NOMO-1 treated with DMSO at 0.1 percent for 48 hours (cell line): ENCODE measurements around the gene LDLRAD4.
"Not testable (repeated sequence)": the region's sequence is repeated elsewhere in the genome, so short reads cannot be mapped to it uniquely, and the experiment has no call there.

Experiments used
- DNase-seq: peaks from one replicate; lab custom pipeline; 2025; ENCODE audit not compliant: unreplicated experiment; lab: John Stamatoyannopoulos, UW

LDLRAD4 gene

DNA sequence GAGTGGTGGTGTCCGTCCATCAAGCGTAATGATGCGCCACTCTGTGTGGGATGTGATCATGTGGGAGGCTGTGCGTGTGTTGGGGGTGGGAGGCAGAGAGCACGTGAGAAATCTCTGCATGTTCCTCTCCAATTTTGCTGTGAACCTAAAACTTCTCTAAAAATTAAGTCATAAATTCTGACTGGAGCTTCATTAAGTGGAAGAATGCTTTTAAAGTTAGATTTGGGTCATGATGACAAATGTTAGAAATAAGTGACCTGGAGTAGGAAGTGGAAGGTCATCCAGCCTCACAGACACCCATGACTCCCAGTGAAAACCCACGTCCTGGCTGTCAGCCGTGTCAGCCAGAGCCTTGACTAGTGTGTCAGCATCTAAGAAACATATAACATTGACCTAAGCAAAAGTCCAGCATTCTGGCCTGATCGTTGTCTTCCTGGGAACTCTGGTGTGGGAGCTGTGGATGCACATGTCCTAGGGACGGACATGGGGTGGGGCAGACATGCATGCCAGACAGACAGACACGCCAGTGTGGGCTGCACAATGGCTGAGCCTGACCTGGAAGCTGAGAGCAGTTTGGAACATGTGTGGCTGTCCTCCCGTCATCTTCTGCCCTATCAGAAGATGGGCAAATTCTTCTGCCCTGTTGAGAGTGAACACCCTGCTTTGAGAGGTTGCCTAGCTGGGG is 262.2 kb downstream of the LDLRAD4 start:
- no peak for DNase-seq

DNA sequence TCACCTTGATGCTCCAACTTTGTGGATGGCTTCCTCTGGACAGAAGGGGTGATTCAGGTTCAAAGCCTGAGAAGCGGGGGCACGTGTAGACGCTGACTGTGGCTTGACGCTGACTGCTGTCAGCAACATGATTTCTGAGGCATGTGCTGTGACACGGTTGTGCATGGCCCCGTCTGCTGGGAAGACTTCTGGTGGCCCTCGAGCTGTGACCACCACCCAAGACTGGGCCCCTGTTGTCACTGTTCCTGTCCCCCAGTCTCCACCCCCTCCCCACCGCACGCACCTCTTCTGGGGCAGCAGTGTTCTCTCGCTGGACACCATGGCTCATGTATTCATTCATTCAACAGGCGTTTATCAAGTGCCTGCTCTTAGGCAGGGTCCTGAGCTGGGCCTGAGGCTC is 262.8 kb downstream of the LDLRAD4 start:
- DNase-seq, result no peak

DNA sequence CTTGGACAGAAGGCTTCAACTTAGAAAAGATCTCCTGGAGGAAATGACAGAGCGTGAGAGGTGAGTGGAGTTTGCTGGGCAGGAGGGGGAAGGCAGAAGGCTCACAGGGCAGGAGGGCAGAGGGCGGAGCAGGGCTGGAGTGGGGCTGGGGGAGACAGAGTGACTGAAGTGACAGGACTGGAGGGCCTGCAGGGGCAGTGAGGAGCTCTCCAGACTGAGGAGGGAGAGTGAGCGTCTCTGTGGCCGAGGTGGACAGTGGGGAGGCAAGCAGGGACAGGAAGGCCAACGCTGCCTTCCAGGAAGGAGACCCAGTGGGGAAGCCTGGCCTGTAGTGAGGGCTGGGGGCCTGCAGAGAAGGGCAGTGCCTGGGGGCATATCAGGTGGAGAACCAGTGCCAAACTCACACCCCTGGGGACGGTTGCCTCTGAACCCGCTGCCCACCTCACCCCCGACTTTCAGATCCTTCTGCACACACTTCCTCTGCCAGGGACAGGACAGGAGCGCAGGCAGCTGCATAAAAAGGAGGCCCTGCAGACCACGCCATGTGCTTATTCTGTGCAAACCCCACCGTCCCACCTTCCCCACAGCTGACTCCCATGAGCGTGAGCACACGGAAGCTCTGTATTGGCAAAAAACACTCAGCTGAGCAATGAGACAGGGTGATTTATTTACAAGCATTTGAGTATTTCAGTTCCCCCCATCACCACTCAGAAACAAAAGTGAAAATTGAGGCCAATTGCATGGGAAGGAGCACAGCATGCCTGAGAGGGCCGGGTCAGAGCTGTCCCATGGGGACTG is 263.5 kb downstream of the LDLRAD4 start:
- DNase-seq, result no peak

DNA sequence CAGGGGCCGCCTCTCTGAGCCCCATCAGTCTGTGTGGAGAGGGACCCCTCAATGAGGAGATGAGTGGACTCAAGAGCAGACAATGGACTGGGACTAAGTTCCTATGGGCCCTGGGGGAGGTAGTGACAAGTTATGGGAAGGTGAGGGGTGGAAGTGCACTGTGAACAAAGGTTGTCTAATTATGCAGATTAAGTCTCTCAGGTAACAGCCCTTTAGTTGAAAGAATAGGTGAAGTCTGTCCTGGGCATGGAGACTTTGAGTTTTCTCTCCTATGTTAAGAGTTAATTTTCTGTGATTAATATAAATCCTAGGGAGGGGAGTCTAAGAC is 264.0 kb downstream of the LDLRAD4 start:
- no peak for DNase-seq

DNA sequence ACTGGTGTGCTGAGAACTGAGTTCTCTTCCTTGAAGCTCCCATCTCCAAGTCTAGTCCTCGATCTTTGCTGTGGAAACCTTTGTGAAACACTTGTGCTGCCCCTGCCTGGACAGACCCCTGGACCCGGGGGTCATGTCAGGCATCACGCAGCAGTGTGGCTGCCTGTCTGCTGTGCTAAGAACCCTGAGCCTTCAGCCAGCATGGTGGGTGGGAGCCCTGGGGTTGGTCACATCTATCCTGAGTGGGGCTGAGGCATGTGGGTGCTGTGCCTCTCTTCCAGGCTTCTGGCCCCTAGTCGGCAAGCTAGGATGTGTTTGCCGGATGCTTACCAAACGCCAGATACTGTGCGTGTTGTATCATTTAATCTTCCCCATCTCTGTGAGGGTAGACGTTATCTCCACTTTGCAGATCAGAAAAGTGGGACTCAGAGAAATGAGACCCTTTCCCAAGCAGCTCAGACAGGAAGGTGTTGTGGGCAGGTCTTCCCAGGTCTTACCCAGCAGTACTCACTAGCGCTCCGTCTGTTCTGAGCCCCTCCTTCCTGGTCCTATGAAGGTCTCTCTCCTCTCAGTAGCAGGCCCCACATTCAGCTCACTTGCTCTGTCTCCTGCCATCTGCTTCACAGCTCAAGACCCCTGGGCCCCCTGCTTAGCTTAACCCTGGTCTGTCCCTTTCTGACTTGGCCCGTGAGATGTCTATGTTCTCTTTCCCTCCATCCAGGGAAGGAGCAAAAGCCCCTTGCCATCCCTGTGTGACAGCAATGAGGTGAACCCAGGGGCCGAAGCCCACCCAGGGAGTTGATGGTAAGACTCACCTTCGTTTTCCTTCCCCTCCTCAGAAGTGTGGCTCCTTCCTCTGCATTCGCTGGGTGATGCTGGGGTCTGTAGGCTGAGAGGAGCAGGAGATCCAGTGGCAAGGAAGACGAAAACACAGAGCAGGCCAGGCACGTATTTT is 265.0 kb downstream of the LDLRAD4 start:
- DNase-seq, result no peak

DNA sequence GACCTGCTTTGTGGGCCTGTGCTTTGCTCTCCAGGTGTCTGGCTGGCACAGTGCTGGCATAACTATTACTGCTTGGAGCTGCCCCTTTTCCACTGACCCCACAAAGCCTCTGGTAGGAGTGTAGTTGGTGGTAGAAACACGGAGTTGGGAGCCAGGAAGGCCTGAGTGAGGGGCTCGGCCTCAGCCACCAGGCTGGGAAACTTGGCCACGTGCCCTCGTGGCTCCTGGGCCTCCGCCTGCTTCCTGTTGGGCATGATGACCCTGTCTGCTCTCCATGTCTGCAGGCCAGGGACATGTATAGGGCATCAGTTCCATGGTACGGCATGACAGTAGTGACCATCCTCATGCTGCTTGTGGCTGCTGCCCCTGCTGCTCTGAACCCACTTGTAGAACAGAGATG is 266.6 kb downstream of the LDLRAD4 start:
- no peak for DNase-seq

DNA sequence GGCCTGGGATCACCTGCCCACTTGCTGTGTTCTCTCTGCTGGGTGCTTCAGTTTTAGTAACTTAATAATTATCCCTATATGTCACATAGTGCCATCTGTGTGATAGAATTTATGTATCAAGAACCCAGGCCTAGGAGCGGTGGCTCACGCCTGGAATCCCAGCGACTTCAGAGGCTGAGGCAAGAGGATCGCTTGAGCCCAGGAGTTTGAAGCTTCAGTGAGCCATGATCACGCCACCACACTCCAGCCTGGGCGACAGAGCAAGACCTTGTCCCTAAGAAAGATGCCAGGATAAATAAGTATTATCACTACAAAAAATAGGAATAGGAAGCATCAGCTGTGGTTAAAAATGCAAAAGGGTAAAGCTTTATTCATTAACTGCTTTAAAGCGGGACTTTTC is 267.0 kb downstream of the LDLRAD4 start:
- DNase-seq, result no peak

DNA sequence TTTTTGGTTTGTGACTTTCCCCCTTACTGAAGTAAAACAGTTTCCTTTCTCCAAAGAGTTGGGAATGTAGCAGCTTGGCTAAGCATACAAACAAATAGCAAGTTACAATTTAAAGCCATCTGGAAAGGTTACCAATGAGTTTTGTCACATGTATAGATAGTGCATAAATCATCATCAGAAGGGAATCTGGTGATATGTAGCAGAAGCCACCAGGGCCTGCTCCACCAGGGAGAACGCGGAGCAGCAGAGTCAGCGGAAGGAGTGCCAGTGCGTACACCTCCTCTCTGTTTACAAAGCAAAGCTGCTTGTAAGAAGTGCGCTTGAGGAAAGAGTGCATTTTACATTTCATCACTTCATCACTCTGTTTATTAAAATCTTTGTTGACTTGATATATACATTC is 267.7 kb downstream of the LDLRAD4 start:
- no peak for DNase-seq

DNA sequence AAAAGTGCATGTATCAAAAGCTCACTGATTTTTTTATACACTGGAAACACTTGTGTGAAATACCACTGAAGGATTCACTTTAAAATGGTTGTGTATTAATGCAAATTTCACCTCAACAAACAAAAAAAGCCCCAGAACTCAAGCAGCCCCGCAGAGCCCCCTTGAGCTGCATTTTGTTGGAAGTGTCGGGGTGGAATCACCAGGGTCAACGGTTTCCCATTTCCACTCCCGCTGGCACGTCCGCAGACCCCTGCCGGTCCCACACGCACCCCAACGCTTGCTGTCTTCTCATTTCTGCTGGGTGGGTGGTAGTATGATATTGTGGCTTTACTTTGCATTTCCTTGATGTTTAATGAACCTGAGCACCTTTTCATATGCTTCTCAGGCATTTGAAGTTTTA is 268.1 kb downstream of the LDLRAD4 start:
- DNase-seq, result no peak

DNA sequence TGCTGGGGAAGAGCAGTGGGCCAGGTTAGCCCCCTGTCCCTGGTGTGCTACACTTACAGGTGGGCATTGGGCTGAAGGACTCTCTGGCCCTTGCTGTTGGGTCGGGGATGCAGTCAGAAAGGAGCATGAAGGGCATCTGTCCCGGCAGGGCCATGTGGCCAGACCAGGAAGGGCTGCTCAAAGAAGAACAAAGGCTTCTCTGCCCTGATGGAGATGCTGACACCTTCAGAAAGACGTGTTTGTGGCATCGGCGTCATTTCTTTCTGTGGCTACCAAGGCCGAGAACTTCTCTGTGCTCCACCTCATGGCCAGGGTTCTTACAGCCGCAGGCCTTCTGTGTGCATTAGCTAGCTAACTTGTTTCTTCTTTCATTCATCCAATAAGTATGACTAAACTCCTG is 268.7 kb downstream of the LDLRAD4 start:
- no peak for DNase-seq

DNA sequence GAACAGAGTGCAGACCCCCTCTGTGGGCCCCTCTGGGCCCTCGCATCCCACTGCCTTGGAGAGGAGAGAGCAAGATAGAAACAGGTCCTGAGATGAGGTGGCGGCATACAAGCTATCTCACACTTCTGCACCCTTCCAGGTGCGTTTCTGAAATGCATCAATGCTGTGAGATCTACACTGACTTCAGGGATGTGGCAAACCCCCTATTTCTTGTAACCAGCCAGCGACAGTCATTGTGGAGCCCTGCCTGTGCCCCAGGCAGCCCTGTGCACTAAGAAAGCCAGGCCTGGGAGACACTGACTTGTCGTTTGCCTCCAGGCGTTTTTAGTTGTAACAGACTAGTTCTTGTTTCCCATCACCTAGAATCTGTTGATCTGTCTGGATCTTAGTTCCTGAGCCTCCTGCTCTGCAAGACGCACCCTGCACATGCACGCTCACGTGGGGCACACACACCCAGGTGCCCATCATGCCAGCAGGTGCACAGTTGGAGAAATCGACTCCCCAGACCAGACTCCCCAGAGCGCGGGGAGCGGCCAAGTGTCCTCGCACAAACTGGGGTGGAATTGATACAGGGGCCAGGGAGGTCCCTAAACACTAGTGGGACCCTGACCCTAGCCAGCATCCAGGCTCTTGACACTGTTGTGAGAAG is 269.8 kb downstream of the LDLRAD4 start:
- no peak for DNase-seq

DNA sequence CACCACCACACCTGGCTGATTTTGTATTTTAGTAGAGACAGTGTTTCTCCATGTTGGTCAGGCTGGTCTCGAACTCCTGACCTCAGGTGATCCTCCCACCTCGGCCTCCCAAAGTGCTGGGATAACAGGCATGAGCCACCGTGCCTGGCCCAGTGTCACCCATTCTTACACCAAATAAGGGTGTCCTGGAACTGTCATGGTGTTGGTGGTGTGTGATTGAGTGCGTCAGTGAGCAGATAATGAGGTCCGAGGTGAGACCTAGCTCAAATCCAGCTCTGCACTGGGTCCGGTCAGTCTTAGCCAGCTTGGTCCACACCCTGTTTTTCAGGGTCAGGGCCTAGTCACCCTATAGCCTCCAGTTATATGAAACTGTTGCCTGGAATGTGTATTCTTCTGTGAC is 270.7 kb downstream of the LDLRAD4 start:
- DNase-seq, result not testable (repeated sequence)

DNA sequence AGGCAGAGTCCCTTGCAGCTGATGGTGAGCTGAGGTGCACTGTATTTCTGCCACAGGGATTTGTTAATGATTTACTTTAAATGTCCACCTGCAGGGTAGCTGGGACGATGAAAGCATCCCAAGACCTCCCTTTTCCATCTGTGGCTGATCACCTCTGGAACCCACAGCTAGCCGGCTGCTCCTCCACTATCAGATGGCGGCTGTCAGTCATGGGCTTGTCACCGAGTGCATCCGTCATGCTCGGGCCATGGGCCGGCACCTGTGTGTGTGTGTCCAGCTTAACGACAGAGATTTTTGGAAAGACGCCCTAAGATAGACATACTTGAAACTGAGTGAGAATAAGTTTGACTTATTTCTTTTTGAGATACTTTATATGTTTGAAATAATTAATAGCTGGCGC is 272.6 kb downstream of the LDLRAD4 start:
- DNase-seq, result no peak

DNA sequence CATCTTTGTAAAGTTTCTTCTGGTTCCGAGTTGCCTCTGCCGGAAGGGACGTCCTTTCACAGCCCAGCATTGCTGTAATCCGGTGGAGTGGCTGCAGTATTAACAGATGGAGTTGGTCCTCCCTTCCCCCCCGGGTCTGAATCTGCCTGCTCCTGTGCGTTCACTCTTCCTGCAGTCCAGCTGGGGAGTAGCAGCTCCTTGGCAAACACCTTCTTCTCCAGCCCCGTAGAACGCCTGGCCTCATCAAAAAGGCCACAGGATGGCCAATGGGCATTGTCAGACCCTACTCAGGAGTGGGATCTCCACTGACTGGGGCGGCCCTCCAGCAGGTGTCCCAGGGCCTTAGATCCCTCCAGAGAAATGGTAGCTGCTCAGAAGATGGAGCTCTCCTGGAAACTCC is 273.8 kb downstream of the LDLRAD4 start:
- no peak for DNase-seq

DNA sequence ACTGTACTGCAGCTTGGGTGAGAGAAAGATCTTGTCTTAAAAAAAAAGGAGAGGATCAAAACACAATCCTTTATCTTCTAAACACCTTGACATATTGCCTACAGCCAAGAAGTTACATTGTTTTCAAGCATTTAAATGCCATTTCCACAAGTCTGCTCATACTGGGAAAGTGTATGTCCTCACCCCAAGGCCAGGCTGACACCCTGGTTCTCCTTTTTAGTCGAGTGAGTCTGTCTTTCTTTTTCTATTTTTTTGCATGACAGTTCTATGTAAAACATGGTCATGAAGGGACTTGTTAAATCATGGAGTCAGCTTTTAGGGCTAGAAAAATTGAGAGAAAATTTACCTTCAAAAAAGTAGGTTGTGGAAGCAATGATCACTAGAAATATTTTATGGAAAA is 274.5 kb downstream of the LDLRAD4 start:
- no peak for DNase-seq

DNA sequence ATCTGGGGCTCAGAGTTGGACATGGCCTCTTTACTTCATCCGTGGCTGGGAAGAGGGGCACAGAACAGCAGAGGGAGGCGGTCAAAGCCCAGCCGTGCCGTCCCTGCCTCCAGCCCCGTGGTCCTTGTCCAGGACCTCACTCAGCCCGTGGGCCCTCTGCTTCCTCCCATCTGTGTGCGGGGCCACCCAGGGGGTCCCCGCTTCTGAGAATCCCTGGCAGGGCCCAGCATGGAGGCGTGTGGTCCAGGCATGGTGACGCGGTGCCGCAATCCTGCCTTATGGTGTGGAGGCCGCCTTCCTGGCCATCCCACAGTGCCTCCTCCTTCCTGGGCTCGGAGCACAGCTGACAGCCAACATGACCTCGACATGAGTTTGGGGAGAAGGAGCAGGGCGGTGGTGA is 275.2 kb downstream of the LDLRAD4 start:
- no peak for DNase-seq

DNA sequence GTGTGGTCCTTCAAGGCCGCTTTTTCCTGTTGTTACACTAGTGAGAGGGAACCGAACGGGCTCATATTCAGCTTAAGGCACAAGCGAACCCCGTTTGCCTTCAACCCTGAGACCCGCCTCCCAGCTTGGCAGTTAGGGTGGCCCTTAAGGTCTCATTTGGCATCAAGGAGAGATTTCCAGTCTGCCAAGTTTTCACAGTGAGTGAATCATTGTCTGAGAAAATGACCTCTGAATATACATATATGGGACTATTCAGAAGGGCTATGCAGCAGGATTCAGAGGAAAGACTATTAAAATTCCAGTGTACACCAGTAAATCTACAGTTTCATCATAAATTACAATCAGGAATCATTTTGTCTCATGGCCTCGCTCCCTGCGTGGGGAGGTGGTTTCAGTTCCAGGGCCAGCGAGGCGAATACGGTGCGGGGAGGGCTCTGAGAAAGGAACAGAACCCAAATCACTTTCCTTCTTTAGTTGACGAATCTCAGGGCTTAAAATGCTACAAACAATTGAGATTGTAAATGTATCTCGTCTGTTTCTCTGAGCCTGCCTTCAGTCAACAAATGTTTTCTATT is 276.4 kb downstream of the LDLRAD4 start:
- DNase-seq, result no peak

DNA sequence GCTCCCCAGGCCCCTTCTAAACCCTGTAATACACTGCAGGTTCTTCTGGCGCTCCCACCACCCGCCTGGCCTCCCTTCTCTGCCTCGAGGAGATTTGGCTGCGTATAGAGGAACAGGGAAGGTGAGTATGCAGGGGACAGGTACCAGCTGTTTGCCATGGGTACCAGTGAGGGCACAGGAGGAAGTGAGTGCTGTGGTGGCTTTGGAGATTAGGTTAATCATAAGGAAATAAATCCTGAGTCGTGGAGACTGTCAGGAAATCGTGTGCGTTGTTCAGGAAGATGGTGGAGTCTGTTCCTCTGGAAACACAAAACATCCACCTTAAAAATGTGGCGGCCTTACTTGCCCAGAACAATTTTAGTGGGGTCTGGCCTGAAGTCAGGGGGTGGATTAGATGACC is 277.4 kb downstream of the LDLRAD4 start:
- DNase-seq, result no peak

DNA sequence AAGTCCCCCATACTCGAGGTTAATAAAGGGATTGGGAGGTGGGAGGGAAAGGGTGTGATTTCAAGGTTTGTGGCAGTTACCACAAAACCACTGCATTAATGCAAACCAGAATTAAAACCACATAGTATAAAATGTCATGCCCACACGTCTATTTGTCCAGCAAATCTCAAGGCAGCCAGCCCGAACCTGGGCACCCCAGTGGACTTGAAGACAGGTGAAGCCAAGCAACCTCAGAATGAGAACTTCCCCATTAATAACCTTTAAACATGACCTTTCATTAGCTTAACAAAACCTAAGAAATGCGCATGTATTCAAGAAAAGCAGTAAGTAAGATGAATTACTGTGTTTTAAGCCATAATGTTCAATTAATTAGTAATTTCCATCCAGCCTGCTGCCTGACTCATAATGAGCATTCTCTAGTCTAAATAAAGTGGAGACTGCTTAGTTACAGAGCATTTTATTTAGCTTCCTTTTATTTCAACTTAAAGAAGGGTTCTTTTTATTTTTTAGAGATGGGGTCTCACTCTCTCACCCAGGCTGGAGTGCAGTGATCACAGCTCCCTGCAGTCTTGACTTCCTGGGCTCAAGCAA is 278.2 kb downstream of the LDLRAD4 start:
- no peak for DNase-seq

DNA sequence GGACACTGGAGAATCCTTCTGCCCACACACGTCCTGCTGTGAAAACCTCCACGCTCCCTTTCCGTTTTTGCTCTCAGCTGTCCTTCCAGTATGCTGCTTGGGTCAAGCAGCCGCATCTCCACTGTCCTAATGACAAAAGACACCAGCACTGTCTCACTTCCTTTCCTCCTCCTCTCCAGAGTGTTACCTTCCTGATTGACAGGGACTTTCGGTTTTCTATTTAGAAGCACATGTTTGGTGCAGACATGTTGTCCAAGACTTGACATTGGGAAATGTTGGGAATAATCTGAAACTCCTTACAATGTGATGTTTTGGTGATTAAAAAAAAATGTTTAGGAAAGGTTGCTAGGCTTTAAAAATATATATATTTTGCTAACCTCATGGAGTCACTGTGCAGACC is 281.2 kb downstream of the LDLRAD4 start:
- no peak for DNase-seq
